ENCODE results near the gene CDKN1C. TPM values are rescaled to one million over a fixed set of nuclear protein-coding genes. Genes with fewer than 3 reads are reported as not detected.

The CDKN1C gene
- polyA plus RNA-seq, 1 donor from 2014 or later, result 36.7 TPM

DNA sequence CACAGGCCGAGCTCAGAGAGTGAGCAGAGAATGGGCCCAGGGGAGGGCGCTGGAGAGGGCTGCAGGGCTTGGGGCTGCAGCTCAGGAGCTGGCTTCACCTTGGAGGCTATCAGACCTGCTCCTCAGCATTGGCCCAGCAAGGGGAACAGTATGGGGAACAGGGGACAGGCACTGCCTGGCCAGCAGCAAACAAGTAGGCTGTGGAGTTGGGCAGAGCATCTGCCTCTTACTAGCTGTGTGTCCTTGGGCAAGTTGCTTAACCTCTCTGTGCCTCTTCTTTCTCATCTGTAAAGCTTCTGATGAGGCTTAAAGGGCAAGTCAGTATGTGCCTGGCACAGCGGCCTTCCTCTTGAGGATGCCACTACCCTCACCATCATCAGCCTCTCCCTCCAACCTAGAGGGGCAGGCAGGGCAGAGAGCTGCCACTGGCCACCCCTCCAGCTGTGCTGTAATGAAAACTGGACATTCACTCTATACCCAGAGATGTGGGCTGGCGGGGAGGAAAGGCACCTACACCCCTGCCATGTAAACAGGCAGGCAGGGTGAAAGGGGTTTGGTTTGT is 7.5 kb upstream of the CDKN1C start:
- no peaks in the 10 kb centered on the region for H4K20me1 ChIP-seq (ENCODE audit: insufficient read depth)
- H3K4me3 ChIP-seq (ENCODE audit: low read length), result peak overlapping the region; percentile 33
- H3K9ac ChIP-seq (ENCODE audit: low read length), result peak overlapping the region; percentile 45
- TF ChIP-seq EZH2 (IDR thresholded peaks at IDR 0.05; ENCODE audit: borderline replicate concordance, insufficient read depth, low read length, poor library complexity, severe bottlenecking), result no peak
- TF ChIP-seq TAF1 (IDR thresholded peaks at IDR 0.05; ENCODE audit: low read depth), result no peak
- TF ChIP-seq POLR2AphosphoS5 (IDR thresholded peaks at IDR 0.05), result no peak
- TF ChIP-seq RAD21 (conservative IDR thresholded peaks at IDR 0.05), result no peak
- no peak for TF ChIP-seq MXI1 (conservative IDR thresholded peaks at IDR 0.05; ENCODE audit: poor library complexity, severe bottlenecking)
- TF ChIP-seq, protein P1, sequence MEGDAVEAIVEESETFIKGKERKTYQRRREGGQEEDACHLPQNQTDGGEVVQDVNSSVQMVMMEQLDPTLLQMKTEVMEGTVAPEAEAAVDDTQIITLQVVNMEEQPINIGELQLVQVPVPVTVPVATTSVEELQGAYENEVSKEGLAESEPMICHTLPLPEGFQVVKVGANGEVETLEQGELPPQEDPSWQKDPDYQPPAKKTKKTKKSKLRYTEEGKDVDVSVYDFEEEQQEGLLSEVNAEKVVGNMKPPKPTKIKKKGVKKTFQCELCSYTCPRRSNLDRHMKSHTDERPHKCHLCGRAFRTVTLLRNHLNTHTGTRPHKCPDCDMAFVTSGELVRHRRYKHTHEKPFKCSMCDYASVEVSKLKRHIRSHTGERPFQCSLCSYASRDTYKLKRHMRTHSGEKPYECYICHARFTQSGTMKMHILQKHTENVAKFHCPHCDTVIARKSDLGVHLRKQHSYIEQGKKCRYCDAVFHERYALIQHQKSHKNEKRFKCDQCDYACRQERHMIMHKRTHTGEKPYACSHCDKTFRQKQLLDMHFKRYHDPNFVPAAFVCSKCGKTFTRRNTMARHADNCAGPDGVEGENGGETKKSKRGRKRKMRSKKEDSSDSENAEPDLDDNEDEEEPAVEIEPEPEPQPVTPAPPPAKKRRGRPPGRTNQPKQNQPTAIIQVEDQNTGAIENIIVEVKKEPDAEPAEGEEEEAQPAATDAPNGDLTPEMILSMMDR (IDR thresholded peaks at IDR 0.05; ENCODE audit: poor library complexity, severe bottlenecking), result no peak
- TF ChIP-seq SMC3 (conservative IDR thresholded peaks at IDR 0.05; ENCODE audit: poor library complexity), result no peak
- no peak for TF ChIP-seq EP300 (conservative IDR thresholded peaks at IDR 0.05; ENCODE audit: poor library complexity, severe bottlenecking)
- TF ChIP-seq, protein P2, sequence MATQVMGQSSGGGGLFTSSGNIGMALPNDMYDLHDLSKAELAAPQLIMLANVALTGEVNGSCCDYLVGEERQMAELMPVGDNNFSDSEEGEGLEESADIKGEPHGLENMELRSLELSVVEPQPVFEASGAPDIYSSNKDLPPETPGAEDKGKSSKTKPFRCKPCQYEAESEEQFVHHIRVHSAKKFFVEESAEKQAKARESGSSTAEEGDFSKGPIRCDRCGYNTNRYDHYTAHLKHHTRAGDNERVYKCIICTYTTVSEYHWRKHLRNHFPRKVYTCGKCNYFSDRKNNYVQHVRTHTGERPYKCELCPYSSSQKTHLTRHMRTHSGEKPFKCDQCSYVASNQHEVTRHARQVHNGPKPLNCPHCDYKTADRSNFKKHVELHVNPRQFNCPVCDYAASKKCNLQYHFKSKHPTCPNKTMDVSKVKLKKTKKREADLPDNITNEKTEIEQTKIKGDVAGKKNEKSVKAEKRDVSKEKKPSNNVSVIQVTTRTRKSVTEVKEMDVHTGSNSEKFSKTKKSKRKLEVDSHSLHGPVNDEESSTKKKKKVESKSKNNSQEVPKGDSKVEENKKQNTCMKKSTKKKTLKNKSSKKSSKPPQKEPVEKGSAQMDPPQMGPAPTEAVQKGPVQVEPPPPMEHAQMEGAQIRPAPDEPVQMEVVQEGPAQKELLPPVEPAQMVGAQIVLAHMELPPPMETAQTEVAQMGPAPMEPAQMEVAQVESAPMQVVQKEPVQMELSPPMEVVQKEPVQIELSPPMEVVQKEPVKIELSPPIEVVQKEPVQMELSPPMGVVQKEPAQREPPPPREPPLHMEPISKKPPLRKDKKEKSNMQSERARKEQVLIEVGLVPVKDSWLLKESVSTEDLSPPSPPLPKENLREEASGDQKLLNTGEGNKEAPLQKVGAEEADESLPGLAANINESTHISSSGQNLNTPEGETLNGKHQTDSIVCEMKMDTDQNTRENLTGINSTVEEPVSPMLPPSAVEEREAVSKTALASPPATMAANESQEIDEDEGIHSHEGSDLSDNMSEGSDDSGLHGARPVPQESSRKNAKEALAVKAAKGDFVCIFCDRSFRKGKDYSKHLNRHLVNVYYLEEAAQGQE (IDR thresholded peaks at IDR 0.05; ENCODE audit: borderline replicate concordance), result no peak
- H3K9me2 ChIP-seq (ENCODE audit: insufficient read depth, low read length), result no peaks in the 10 kb centered on the region
- no peak overlapping the region for H3K27ac ChIP-seq (ENCODE audit: low read length)
- H3K79me2 ChIP-seq (replicated peaks; ENCODE audit: insufficient read depth, low read length), result no peaks in the 10 kb centered on the region
- H3K27me3 ChIP-seq (ENCODE audit: insufficient read depth, low read depth, low read length), result no peaks in the 10 kb centered on the region
- H2AFZ ChIP-seq (ENCODE audit: low read depth, low read length), result no peak overlapping the region
- no peaks in the 10 kb centered on the region for H3K36me3 ChIP-seq (ENCODE audit: insufficient read depth, low read length)
- H3K9me3 ChIP-seq (ENCODE audit: low read length), result no peaks in the 10 kb centered on the region
- no peaks in the 10 kb centered on the region for H3F3A ChIP-seq (ENCODE audit: insufficient read depth, low read length, poor library complexity, severe bottlenecking)
- no peak overlapping the region for H3K4me2 ChIP-seq (ENCODE audit: low read length)

DNA sequence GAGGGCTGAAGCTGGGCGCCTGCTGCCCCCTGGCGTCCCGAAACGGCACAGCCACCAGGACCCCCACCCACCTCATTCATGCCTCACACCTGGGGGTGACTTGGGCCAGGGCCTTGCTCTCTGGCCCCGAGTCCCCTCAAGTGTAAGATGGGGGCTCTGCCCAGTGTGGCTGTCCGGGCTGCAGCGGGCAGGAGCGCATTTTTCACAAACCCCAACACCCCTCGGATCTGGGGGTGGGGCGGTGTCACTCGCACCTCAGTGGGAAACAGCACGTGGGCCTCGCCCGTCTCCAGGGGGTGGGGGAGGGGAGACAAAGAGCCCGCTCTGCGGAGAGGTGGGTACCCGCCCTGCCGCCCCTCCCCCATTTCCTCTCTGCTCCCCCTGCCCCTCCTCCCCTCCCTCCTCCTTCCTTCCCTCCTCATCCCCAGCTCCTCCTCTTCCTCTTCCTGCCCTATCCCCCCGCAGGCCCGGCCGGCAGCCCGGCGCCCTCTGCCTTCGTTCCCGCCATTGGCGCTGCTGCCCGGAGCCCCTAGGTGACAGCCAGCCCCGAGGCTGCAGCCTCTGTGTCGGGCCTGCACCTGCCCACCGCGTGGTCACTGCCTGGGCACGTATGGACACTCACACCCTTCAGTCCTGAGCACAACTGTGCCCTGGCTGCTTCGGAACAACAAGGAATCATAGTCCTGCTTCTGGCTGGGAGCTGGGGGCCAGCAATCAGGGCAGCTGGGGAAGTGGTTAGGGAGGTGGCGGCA is 6.8 kb upstream of the CDKN1C start:
- Histone ChIP-seq H3K27ac (ENCODE audit: low read length) (no peak overlapping the region), H3K9me2 (ENCODE audit: insufficient read depth, low read length) (no peaks in the 10 kb centered on the region), H3K79me2 (replicated peaks; ENCODE audit: insufficient read depth, low read length) (no peaks in the 10 kb centered on the region), H3F3A (ENCODE audit: insufficient read depth, low read length, poor library complexity, severe bottlenecking) (no peaks in the 10 kb centered on the region), H3K27me3 (ENCODE audit: insufficient read depth, low read depth, low read length) (no peaks in the 10 kb centered on the region), H2AFZ (ENCODE audit: low read depth, low read length) (no peak overlapping the region), H3K4me3 (ENCODE audit: low read length) (peak overlapping the region; percentile 33), H3K4me2 (ENCODE audit: low read length) (no peak overlapping the region), H3K36me3 (ENCODE audit: insufficient read depth, low read length) (no peaks in the 10 kb centered on the region), H3K9me3 (ENCODE audit: low read length) (no peaks in the 10 kb centered on the region), H4K20me1 (ENCODE audit: insufficient read depth) (no peaks in the 10 kb centered on the region), H3K9ac (ENCODE audit: low read length) (peak overlapping the region; percentile 45)
- TF ChIP-seq SMC3 (conservative IDR thresholded peaks at IDR 0.05; ENCODE audit: poor library complexity), result peak; percentile 99
- TF ChIP-seq, protein P2 (IDR thresholded peaks at IDR 0.05; ENCODE audit: borderline replicate concordance), result no peak
- TF ChIP-seq RAD21 (conservative IDR thresholded peaks at IDR 0.05), result peak; percentile 97
- TF ChIP-seq, protein P1 (IDR thresholded peaks at IDR 0.05; ENCODE audit: poor library complexity, severe bottlenecking), result peak; percentile 98
- no peak for TF ChIP-seq TAF1 (IDR thresholded peaks at IDR 0.05; ENCODE audit: low read depth)
- TF ChIP-seq EP300 (conservative IDR thresholded peaks at IDR 0.05; ENCODE audit: poor library complexity, severe bottlenecking), result peak; percentile 15
- no peak for TF ChIP-seq EZH2 (IDR thresholded peaks at IDR 0.05; ENCODE audit: borderline replicate concordance, insufficient read depth, low read length, poor library complexity, severe bottlenecking)
- no peak for TF ChIP-seq POLR2AphosphoS5 (IDR thresholded peaks at IDR 0.05)
- TF ChIP-seq MXI1 (conservative IDR thresholded peaks at IDR 0.05; ENCODE audit: poor library complexity, severe bottlenecking), result no peak

All from neural cell (in vitro differentiated cells).